ENCODE measurements around the gene AOAH.

DNA sequence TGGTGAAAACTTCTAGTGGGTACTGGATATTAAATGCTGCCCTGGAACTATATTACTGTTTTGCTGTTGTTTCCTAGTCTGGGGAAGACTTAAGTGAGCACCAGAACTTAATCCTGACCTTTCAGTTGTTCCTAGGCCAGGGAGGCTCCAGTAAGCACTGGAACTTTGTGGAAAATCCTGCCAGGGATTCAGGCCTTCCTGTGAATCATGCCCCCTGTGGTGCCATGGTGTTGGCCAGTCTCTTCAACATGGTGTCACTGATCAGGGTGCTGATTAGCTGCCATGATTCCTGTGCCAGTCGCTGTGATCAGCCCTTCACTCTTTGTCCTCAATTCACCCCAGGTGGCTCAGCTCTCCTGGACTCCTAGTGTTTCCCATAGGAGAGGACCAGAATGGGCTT, 8.5 kb upstream of the AOAH start:
- TF ChIP-seq POLR2A (IDR thresholded peaks at IDR 0.05), result no peak
- TF ChIP-seq, protein P1, sequence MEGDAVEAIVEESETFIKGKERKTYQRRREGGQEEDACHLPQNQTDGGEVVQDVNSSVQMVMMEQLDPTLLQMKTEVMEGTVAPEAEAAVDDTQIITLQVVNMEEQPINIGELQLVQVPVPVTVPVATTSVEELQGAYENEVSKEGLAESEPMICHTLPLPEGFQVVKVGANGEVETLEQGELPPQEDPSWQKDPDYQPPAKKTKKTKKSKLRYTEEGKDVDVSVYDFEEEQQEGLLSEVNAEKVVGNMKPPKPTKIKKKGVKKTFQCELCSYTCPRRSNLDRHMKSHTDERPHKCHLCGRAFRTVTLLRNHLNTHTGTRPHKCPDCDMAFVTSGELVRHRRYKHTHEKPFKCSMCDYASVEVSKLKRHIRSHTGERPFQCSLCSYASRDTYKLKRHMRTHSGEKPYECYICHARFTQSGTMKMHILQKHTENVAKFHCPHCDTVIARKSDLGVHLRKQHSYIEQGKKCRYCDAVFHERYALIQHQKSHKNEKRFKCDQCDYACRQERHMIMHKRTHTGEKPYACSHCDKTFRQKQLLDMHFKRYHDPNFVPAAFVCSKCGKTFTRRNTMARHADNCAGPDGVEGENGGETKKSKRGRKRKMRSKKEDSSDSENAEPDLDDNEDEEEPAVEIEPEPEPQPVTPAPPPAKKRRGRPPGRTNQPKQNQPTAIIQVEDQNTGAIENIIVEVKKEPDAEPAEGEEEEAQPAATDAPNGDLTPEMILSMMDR (IDR thresholded peaks at IDR 0.05), result no peak
